Stimulated activated CD4-positive, alpha-beta T cell treated with anti-CD3 and anti-CD28 coated beads, Interleukin-4, amount 100 ng/mL, for 48 hours (primary cell): ENCODE measurements around the gene OR5C1.
"Not testable (repeated sequence)": the region's sequence is repeated elsewhere in the genome, so short reads cannot be mapped to it uniquely, and the experiment has no call there.

ENCODE experiments used
- DNase-seq, 2 donors: peaks; one replicate each; pipeline ENCODE4 v3.0.0-alpha.2; 2020; ENCODE audit warnings: low read depth in 2 of 2

Gene OR5C1

DNA sequence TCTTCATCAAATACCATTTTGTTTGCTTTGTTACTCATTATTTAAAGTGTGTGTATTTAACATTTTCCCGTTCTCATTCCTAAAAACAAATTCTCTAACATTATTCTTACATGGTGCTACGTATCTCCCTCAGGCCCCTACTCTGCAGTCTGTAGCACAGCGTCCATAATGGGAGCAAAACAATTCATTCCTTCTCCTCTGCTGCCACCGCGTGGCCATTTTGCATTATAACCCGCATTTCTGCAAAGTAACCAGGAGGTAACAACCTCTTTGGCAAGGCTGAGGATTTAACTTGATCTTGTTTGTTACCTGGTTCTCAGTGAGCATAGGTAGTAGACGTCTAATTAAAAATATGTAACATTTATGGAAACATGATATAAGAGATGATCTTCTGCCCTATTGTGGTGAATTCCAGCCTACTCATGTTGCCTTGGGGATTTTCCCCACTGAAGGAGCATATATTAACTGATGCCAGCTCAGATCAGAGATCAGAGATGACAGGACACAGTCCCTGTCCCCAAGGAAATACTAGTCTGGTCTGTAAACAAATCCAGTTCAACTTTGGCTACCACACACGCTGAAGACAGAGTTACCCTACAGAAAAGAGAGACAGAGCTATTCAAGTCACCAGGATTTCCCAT, 21.7 kb downstream of the OR5C1 start:
- DNase-seq = peak; percentile 54 to 68

DNA sequence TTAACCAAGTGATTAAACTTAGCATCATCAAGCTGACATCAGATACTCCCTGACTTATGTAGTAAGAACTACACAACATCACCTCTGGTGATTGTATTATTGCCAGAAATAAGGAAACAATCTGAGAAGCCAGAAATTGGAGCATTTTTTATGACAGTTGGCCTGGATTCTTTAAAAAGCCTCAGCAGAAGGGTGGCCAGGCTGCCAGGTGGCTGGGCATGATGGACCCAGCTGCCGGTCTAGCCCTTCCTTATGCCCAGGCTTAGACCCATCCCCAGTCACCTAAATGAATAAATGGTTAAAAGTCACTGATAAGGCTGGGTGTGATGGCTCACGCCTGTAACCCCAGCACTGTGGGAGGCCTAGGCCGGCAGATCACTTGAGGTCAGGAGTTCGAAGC, 24.0 kb downstream of the OR5C1 start:
- DNase-seq = no peak

DNA sequence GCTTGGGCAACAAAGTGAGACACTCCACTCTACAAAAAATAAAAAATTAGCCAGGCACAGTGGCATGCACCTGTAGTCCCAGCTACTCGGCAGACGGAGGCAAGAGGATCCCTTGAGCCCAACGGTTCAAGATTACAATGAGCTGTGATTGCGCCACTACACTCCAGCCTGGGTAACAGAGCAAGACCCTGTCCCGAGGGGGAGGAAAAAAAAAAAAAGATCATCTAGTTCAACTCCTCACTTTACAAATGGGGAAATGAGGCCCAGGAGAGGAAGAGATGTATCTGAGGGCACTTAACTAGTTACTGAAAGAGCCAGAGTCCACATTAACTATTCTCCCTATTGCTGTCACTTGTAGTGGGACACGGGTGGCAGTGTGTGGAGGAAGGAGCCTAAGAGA, 25.8 kb downstream of the OR5C1 start:
- DNase-seq = no peak

DNA sequence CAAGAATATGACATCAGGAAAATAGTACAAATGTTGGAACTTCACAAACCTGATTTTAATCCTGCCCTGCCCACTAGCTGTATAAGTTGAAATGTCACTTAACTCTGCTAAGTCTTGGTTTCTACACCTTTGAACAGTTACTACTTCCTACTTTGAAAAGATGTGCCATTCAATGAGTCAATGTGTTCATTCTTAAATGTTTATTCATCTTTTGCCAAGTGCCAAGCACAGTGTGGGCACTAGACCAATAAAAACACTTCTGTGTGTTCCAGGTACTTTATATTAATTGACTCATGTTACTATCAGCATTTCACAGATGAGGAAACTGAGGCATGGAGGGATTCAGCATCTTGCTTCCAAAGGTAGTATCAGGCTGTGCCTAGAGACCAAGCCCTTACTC, 26.8 kb downstream of the OR5C1 start:
- no peak for DNase-seq

DNA sequence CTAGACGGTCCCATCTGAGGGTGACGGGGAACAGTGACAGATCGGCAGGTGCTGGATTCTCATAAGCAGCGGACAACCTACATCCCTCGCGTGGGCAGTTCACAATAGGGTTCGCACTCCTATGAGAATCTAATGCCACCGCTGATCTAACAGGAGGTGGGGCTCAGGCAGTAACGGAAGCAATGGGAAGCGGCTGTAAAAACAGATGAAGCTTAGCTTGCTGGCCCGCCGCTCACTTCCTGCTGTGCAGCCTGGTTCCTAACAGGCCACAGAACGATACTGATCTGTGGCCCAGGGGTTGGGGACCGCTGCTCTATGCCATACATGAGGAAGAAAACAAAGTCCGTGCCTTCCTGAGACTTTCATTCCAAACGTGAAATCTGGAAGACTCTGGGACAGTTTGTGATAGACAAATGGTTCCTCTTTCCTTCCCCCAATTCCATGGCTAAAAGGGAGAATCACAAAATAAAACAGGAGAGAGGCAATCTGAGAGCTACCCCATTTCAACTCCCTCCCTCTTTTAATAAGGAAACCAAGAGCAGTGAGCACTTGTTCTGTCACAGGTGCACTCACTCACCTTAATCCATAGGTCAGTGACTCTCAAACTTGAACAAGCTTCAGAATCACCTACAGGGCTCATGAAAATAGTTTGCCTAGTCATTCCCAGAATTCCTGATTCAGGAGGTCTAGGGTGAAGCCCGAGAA, 27.6 kb downstream of the OR5C1 start:
- peak in 1 of 2 donors; percentile 41 for DNase-seq

DNA sequence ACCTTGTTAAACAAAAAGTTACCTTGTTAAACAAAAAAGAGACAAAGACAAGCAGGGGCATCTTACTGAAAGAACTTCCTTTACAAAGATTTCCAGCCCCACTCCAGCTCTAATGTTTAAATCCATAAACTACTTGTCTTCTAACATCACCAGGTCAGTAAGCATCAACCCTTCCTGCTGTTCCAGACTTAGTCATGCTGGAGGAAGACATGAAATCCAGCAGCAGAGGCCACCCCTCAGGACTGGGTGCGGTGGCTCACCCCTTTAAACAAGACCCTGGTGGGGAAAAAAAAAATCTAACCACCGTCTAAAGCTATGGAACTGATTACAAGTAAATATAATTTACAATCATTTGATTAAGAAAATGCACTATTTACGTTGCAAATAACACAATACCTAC, 30.6 kb downstream of the OR5C1 start:
- DNase-seq = no peak

DNA sequence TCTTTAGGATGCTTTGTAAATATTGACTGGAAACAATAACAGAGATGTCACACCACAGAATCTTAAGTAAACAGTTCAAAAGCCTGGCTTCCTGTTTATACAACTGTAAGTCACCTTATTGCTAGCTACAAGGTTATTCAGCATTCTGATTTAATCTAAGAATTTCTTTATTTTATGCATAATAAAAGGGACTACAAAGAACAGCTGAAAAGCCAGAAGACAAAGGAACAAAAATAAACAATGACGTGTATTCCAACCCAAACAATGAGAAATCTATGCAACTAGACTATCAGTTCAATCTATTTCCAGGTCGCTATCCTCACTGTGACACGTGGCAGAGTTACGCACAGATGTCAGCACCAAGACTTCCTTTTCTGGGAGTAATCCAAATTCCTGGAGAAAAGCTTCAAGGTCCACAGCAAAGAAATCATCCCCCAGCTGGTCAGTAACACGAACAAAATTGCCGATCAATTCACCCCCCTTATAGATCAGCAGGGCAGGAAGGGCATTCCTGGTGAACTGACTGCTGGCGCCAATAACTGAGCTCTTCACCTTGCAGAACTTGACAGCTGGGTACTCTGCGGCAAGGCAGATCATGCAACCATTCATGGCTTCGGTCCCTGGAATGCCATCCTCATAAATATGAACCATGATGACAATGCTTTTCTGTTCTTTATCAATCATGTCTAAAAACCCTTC, 31.2 kb downstream of the OR5C1 start:
- DNase-seq = no peak

DNA sequence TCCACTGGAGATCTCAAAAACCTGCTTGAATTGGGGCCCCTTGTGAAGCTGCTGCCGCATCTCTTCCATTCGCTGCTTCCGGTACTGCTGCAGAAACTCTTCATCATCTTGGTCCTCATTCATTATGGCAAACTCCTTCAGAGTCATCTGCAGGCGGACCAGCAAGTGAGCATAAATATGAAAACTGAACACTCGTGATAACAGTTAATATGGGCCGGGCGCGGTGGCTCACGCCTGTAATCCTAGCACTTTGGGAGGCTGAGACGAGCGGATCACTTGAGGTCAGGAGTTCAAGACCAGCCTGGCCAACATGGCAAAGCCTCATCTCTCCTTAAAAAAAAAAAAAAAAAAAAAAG, 31.7 kb downstream of the OR5C1 start:
- no peak for DNase-seq

DNA sequence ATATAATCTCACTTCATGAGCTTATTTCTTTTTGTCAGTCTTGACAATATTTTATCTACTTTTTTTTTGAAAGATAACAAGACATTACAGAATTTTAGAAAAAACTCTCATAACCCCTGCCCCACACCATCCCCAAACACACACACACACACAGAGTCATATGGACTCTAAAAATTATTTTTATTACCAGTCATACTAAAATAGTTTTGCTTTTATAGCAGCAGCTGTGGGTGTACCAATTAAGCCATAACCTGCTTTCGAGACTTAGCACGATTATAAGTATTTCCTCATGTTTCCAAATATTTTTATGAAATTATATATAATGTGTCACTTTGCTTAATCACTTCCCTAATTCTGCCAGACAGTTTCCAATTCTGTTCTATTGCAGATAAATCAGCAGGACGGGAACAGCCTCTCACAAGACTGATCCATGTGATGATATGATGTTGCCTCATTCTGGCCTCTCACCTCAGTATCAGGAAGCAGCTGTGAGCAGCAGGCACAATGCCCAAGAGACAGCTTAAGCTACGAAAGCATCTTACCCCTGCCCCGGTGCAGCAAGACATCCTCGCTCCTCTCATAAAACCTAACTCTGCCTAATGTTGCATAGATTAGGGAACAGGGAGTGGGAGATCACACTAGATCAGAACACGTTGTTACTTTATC, 32.7 kb downstream of the OR5C1 start:
- no peak for DNase-seq

DNA sequence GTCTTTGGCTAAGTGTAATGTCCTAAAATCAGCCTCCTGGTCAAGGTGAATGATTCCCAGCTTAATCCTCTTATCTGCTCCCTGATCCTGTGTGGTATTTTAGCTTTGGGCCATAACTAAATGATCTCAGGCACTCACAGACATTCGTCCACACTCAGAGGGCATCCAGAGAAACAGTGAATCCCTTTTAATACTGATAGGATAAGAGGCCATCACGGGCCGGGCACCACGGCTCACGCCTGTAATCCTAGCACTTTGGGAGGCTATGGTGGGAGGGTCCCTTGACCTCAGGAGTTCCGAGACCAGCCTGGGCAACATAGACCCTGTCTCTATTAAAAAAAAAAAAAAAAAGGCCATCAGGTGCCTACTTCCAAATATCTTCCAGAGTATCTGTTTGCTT, 33.3 kb downstream of the OR5C1 start:
- no peak for DNase-seq

DNA sequence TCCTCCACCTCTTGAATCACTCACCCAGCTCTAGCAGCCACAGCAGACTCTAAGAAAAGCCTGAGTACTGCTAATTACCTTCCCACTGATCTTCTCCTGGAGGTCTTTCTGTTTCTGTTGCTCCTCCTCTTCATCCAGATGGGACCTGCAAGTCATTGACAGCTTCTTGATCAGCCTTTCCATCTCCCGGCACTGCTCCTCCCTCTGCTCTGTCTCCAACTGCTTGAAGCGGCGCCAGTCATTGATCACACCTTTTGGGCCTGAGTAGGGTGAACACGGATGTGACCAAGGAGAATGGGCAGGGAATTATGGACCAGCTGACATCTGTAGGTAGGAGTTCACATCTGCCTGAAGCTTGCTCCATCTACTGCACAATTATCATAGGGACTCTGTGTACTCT, 34.2 kb downstream of the OR5C1 start:
- DNase-seq = no peak

DNA sequence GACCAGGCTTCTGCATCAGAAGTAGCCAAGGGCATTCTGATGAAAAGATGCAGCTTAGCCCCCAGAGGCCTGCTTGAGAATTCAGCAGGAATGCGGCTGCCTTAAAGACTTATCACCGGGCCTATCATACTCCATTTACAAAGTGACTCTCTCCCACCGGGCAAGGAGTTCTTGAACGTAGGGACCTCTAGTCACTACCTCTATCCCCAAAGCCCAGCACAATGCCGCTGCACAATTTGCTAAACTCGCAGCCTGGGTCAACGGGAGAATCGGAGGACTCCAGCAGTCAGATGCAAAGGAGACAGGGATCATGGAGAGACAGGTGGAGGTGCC, 39.0 kb downstream of the OR5C1 start:
- no peak for DNase-seq

DNA sequence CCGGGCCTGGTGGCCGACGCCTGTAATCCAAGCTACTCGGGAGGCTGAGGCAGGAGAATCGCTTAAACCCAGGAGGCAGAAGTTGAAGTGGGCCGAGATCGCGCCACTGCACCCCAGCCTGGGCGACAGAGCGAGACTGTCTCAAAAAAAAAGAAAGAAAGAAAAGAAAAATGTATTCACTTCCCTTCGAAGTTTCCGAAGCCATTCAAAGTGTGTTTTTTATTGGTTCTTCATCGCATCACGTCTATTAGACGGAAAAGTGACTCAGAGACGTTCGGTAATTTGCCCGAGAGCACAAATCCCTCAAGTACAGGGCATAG, 40.2 kb downstream of the OR5C1 start:
- DNase-seq = not testable (repeated sequence)

DNA sequence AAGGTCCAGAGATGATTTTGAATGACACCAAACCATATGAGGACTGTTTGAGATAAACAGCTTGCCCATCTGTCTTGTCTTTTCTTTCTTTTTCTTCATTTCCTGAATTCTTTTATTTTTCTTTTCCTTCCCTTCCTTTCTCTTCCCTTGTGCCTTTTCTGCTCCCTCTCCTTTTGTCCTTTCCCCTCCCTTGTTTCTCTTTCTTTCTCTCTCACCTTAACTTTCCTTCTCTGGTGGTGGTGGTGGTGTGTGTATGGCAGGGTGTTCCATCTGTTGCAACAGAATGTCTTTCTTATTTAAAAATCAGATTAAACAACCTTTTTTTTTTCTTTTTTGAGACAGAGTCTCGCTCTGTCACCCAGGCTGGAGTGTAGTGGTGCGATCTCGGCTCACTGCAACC, 43.5 kb downstream of the OR5C1 start:
- no peak for DNase-seq

DNA sequence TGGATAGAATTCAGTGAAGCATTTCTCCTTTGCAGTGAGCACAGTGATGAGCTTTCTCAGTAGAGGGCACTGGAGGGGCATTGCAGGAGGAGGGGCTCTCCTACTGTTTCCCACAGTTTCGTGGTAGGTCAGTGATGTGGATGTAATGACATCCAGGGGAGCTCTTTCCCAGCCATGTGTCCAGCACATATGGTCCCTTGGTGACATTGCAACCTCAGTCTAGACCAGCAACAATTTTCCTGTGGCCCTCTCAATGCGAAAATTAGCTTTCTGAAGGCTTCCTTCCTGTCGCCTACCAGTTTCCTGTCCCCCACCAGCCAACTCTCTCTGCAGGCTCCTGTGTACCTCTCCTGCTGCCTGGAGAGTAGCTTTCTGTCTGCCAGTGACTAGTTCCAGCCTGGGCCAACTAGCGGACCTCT, 46.6 kb downstream of the OR5C1 start:
- DNase-seq = no peak

DNA sequence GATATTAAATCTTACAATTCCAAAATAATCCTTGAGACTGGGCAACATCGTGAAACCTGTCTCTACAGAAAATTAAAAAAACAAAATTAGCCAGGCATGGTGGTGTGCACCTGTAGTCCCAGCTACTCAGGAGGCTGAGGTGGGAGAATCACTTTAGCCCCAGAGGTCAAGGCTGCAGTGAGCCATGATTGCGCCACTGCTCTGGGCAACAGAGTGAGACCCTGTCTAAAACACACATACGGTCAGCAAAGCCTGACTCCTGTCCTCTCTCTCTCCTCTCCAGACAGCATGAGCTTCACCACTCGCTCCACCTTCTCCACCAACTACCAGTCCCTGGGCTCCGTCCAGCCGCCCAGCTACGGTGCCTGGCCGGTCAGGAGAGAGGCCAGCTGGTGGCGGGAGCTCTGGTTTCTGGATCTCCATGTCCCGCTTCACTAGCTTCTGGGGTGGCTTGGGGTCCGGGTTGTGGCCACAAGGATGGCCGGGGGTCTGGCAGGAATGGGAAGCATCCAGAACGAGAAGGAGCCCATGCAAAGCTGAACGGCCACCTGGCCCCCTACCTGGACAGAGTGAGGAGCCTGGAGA, 48.6 kb downstream of the OR5C1 start:
- DNase-seq = no peak

DNA sequence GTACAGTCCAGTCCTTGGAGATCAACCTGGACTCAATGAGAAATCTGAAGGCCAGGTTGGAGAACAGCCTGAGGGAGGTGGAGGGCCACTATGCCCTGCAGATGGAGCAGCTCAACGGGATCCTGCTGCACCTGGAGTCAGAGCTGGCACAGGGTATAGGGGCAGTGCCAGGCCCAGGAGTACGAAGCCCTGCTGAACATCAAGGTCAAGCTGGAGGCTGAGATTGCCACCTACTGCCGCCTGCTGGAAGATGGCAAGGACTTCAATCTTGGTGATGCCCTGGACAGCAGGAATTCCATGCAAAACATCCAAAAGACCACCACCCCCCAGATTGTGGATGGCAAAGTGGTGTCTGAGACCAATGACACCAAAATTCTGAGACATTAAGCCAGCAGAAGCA, 49.7 kb downstream of the OR5C1 start:
- not testable (repeated sequence) for DNase-seq
